Activated naive CD4-positive, alpha-beta T cell treated with anti-CD3 and anti-CD28 coated beads, Interleukin-2, amount 50 U/mL, for 72 hours (primary cell): ENCODE data around the gene SYAP1. TPM values are rescaled to one million over a fixed set of nuclear protein-coding genes. Genes with fewer than 3 reads are reported as not detected.

ENCODE experiments used
- ATAC-seq, 2 donors: fragments of 150-1000 bp; cut with Tn5 transposase; 2 replicates each; pipeline ENCODE4 v1.10.0; 2021; ENCODE audit warnings: mild to moderate bottlenecking in 2 of 2, moderate library complexity in 2 of 2
- DNase-seq, 2 donors: peaks; one replicate each; pipeline ENCODE4 v3.0.0; 2021 to 2022; ENCODE audit warnings: low spot score in 2 of 2
- H3K27ac Mint-ChIP-seq, 2 donors: one replicate each; pipeline ENCODE4 v1.8.0; 2022; ENCODE audit warnings: mild to moderate bottlenecking in 2 of 2, mixed read lengths in 2 of 2
- H3K36me3 Mint-ChIP-seq, 2 donors: one replicate each; pipeline ENCODE4 v1.8.0; 2022; ENCODE audit warnings: mixed read lengths in 2 of 2
- H3K9me3 Mint-ChIP-seq, 2 donors: one replicate each; pipeline ENCODE4 v1.8.0; 2022; ENCODE audit warnings: mixed read lengths in 2 of 2
- total RNA-seq, 2 donors: library from RNA; stranded (reverse); gene quantifications; one replicate each; pipeline ENCODE4 v1.2.3, GENCODE V29; 2022

The SYAP1 gene
- total RNA-seq, 2 donors from 2014 or later = 16.8 to 19.5 TPM

- H3K9me3 Mint-ChIP-seq = no peaks in the 10 kb centered on the region
- peak overlapping the region; percentile 89 to 92 for H3K27ac Mint-ChIP-seq
- peaks cover 0 to 6% of the 10 kb centered on the region in 2 donors for H3K36me3 Mint-ChIP-seq
- DNase-seq (peak; percentile 19 to 52), ATAC-seq (peak; percentile 17 to 21)
These were observed 67.7 kb downstream of the SYAP1 start for GRCh38 chrX:16786791-16787735.

GRCh38 chrX:16788477-16788876, 69.1 kb downstream of the SYAP1 start:
- Mint-ChIP-seq H3K36me3 (peaks cover 0 to 6% of the 10 kb centered on the region in 2 donors), H3K27ac (no peak overlapping the region), H3K9me3 (no peaks in the 10 kb centered on the region)
- DNase-seq = no peak
- no peak for ATAC-seq

GRCh38 chrX:16796298-16796697, 76.9 kb downstream of the SYAP1 start:
- H3K9me3 Mint-ChIP-seq = no peaks in the 10 kb centered on the region
- ATAC-seq (no peak), DNase-seq (no peak)
- peak overlapping the region in 1 of 2 donors; percentile 65 for H3K27ac Mint-ChIP-seq
- H3K36me3 Mint-ChIP-seq = no peaks in the 10 kb centered on the region

GRCh38 chrX:16797358-16797757, 77.9 kb downstream of the SYAP1 start:
- no peak for DNase-seq
- no peak for ATAC-seq
- H3K9me3 Mint-ChIP-seq = no peaks in the 10 kb centered on the region
- no peaks in the 10 kb centered on the region for H3K36me3 Mint-ChIP-seq
- no peak overlapping the region for H3K27ac Mint-ChIP-seq

- Mint-ChIP-seq H3K27ac (no peak overlapping the region), H3K9me3 (no peaks in the 10 kb centered on the region), H3K36me3 (no peaks in the 10 kb centered on the region)
- ATAC-seq (no peak), DNase-seq (no peak)
These were observed 78.4 kb downstream of the SYAP1 start for GRCh38 chrX:16797841-16798240.

- no peaks in the 10 kb centered on the region for H3K36me3 Mint-ChIP-seq
- no peaks in the 10 kb centered on the region for H3K9me3 Mint-ChIP-seq
- DNase-seq (no peak), ATAC-seq (no peak)
- no peak overlapping the region for H3K27ac Mint-ChIP-seq
These were observed 85.6 kb downstream of the SYAP1 start for GRCh38 chrX:16804923-16805464.

- no peak overlapping the region for H3K27ac Mint-ChIP-seq
- no peaks in the 10 kb centered on the region for H3K36me3 Mint-ChIP-seq
- DNase-seq (no peak), ATAC-seq (no peak)
- no peaks in the 10 kb centered on the region for H3K9me3 Mint-ChIP-seq
These were observed 88.1 kb downstream of the SYAP1 start for GRCh38 chrX:16807548-16807947.

- Mint-ChIP-seq H3K36me3 (no peaks in the 10 kb centered on the region), H3K27ac (no peak overlapping the region)
- ATAC-seq = no peak
These were observed 88.6 kb downstream of the SYAP1 start for GRCh38 chrX:16807976-16808542.

GRCh38 chrX:16814597-16814996, 95.2 kb downstream of the SYAP1 start:
- no peak for DNase-seq
- Mint-ChIP-seq H3K36me3 (no peaks in the 10 kb centered on the region), H3K27ac (no peak overlapping the region), H3K9me3 (no peaks in the 10 kb centered on the region)
- no peak for ATAC-seq

More at GRCh38 chrX:16807976-16808542, 88.6 kb downstream of the SYAP1 start:
- no peaks in the 10 kb centered on the region for H3K9me3 Mint-ChIP-seq
- DNase-seq = no peak

Other genes starting within 250 kb of the SYAP1 start
- gene S100G, start 69.5 kb upstream of the SYAP1 start, total RNA-seq = not detected
- 1 to 10 TPM; 2.0 to 8.4 TPM for gene CTPS2, start 6.9 kb upstream of the SYAP1 start, total RNA-seq
- 10 to 100 TPM; 11.0 to 16.7 TPM for gene TXLNG, start 66.9 kb downstream of the SYAP1 start, total RNA-seq
- gene RBBP7, start 150.8 kb downstream of the SYAP1 start, total RNA-seq = 100 to 1,000 TPM; 185 to 197 TPM
- under 1 TPM in 1 of 2 donors, not detected in 1; 0.02 TPM for gene REPS2, start 227.0 kb downstream of the SYAP1 start, total RNA-seq